Fibroblast of villous mesenchyme (primary cell): ENCODE results near the gene PCSK6. TPM values are rescaled to one million over a fixed set of nuclear protein-coding genes. Genes with fewer than 3 reads are reported as not detected.
"Not testable (repeated sequence)": the region's sequence is repeated elsewhere in the genome, so short reads cannot be mapped to it uniquely, and the experiment has no call there.

Experiments
- DNase-seq: peaks from one replicate; pipeline ENCODE4 v3.0.0-alpha.2; 2010; ENCODE audit warnings: low read depth
- H3K4me3 ChIP-seq: 2 replicates; pipeline ENCODE4 v1.5.1; 2011; ENCODE audit warnings: low read depth, mild to moderate bottlenecking, low read length
- CTCF ChIP-seq: IDR thresholded peaks from 2 replicates; pipeline ENCODE4 v1.5.1; 2012; ENCODE audit warnings: low read depth, mild to moderate bottlenecking, low read length; ENCODE audit not compliant: insufficient read depth
- total RNA-seq: library from RNA; depleted of rRNA; stranded (reverse); fragments of >200 nt; gene quantifications from 2 replicates; pipeline ENCODE4 v1.2.3, GENCODE V29; 2012

The PCSK6 gene
- total RNA-seq, 1 donor, result 10.4 TPM

- TF ChIP-seq CTCF, result no peak
- no peak overlapping the region for H3K4me3 ChIP-seq
- DNase-seq, result no peak
Measured at GRCh38 chr15:101359365-101359947, 130.1 kb downstream of the PCSK6 start.

GRCh38 chr15:101358895-101359294 lies 130.6 kb downstream of the PCSK6 start:
- no peak for DNase-seq
- no peak for TF ChIP-seq CTCF
- no peak overlapping the region for H3K4me3 ChIP-seq

GRCh38 chr15:101357885-101358284 lies 131.6 kb downstream of the PCSK6 start:
- no peak overlapping the region for H3K4me3 ChIP-seq
- no peak for DNase-seq
- no peak for TF ChIP-seq CTCF

- H3K4me3 ChIP-seq, result no peak overlapping the region
- no peak for DNase-seq
- TF ChIP-seq CTCF, result no peak
Measured at GRCh38 chr15:101357333-101357732, 132.2 kb downstream of the PCSK6 start.

DNA sequence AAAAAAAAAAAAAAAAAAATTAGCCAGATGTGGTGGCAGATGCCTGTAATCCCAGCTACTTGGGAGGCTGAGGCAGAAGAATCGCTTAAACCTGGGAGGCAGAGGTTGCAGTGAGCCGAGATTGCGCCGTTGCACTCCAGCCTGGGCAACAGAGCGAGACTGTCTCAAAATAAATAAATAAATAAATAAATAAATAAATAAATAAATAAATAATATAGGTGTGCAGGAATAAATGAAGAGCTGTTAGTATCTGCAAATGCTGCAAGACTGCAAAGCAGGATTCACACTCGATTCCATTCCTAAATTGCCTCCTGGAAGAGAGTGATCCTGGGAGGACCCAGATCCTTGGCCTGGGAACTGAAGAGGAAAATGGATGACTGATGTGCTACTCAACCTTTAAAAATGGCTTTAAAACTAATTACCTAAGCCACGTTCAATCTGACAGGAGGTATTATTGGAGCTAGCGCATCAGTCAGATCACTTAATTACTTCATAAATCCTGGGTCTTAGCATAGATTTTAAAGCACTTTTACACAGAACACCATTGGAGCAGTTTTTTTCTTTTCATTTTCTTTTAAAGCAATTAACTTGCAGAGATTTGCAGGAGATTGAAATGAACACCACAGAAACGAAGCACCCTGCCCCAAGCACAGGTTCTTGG lies 132.9 kb downstream of the PCSK6 start:
- not testable (repeated sequence) for DNase-seq, H3K4me3 ChIP-seq

DNA sequence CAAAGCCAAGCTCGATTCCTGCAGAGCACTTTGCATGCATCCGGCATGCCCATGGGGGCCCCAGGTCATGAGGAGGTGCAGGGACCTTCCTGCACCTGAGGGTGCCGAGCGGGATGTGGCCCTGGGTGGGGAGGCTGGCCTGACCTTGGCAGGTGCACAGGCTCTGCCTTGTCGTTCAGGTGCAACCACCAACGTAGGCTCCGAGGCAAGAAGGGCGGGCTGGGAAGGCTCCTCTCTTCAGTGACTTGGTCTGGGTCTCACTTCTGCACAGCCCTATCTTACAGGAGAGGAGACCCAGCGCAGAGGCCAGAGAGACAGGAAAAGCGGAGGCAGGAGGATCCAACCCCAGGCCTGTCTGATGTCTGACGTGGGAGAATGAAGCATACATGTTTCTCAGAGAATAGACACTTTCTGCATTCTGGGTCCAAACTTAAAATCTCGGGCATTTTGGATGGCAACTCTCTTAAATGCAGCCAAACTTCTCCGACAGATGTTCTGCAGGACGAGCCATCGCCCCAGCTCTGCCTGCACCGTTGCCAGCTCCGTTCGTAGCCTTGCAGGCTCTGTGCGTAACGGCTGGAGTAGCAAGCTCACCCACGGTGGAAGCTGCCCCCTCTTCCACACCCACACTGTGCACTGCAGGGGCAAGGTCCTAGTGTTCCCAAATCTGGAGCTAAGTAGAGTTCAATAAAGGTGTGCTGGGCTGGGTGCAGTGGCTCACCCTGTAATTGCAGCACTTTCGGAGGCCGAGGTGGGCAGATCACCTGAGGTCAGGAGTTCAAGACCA lies 133.6 kb downstream of the PCSK6 start:
- no peak for DNase-seq
- H3K4me3 ChIP-seq, result no peak overlapping the region
- no peak for TF ChIP-seq CTCF

DNA sequence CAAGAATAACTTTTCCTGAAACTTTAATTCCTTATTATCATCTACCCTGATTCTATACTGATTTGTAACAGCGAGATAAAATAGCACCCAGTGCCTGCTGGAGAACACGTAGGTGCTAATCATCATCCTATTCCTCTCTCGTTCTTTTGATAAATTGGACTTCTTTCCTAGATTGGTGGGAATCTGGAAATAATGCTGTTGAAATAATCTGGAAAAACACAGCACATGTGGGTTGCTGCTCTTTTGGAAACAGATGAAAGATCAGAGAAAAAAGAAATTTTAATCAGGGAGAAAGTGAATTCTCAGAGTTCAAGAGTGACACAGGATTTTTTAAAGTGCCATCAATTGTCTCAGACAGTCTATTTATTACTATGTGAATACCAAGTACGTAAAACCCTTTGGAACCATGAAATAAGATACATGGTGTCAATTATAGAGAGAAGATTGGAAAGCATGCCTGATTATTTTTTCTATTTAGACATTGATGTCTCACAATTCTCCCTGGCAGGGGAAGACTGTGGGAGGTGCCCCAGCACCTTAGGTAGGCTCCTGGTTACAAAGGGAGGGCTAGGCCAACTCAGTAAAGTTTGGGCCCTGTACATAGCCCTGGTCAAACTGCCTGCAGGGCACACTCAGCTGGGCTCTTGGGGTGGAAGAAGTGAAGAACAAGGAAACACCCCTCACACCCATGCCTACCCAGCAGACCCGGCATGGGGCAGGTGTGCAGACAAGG lies 134.4 kb downstream of the PCSK6 start:
- H3K4me3 ChIP-seq, result no peak overlapping the region
- no peak for TF ChIP-seq CTCF
- no peak for DNase-seq
